HCT116 (cell line): Measurements from ENCODE around the gene TMEM150A. TPM values are rescaled to one million over a fixed set of nuclear protein-coding genes. Genes with fewer than 3 reads are reported as not detected.

Source experiments
- ATAC-seq: fragments of 200-7000 bp; cut with Tn5 transposase; 2 replicates; pipeline ENCODE4 v1.9.1; 2020; ENCODE audit warnings: mild to moderate bottlenecking, moderate library complexity
- BruUV-seq: library from RNA; stranded (reverse); fragments of 400-500 nt; replicated peaks from 2 replicates; lab custom pipeline; 2021; lab: Mats Ljungman, UMichigan
- CTCF ChIA-PET: fragments of 300-600 bp; sonication (Branson Sonifier 250); formaldehyde crosslinking; loops from one replicate; lab custom pipeline; 2021; ENCODE audit warnings: antibody characterized with exemption; lab: Charles Lee
- POLR2A ChIA-PET: fragments of 300-600, 350-600 bp; sonication (Branson Sonifier 250); formaldehyde crosslinking; loops from one replicate; lab custom pipeline; 2021; ENCODE audit warnings: antibody characterized with exemption; lab: Charles Lee
- RAD21 ChIA-PET, 2 experiments: fragments of 300-600 bp; sonication (Branson Sonifier 250); formaldehyde crosslinking; loops; one replicate each; lab custom pipeline; 2023; ENCODE audit warnings: low total read pairs in 2 of 2; ENCODE audit not compliant: uncharacterized antibody in 2 of 2, unreplicated experiment in 2 of 2, low non-redundant PET in 1 of 2; lab: Charles Lee
- DNase-seq: peaks from one replicate; pipeline ENCODE4 v3.0.0-alpha.2; 2010; ENCODE audit warnings: low read depth, low spot score
- H2AFZ ChIP-seq: fragments of 200-600 bp; shearing (Covaris generic), sonication (generic); 2 replicates; pipeline ENCODE4 v1.6.1; 2017; ENCODE audit warnings: low read depth, mixed run types, mixed read lengths, antibody characterized with exemption, low read length; ENCODE audit not compliant: poor library complexity, severe bottlenecking
- H3K27ac ChIP-seq: 2 replicates; pipeline ENCODE4 v1.5.1; 2012; ENCODE audit warnings: low read depth, low read length
- H3K27me3 ChIP-seq: fragments of 200-600 bp; sonication (generic); 2 replicates; pipeline ENCODE4 v1.6.1; 2016; ENCODE audit warnings: mixed run types, low read length, mixed read lengths; ENCODE audit not compliant: insufficient read depth
- H3K36me3 ChIP-seq, 2 experiments: fragments of 200-500 bp in 1 of 2; fragments of 200-600 bp in 1 of 2; sonication (Bioruptor generic) in 1 of 2; sonication (generic) in 1 of 2; 2 replicates each; pipeline versions ENCODE4 v1.5.1 to v1.6.1; 2014 to 2016; ENCODE audit warnings: low read length in 2 of 2, inconsistent platforms in 1 of 2, mixed read lengths in 1 of 2, mixed run types in 1 of 2; ENCODE audit not compliant: insufficient read depth in 2 of 2, control insufficient read depth in 1 of 2
- H3K4me1 ChIP-seq, 2 experiments: fragments of 200-600 bp in 1 of 2; sonication (generic) in 1 of 2; 2 replicates each; pipeline versions ENCODE4 v1.5.1 to v1.6.1; 2012 to 2017; ENCODE audit warnings: low read length in 2 of 2, inconsistent platforms in 1 of 2, mild to moderate bottlenecking in 1 of 2, mixed read lengths in 1 of 2, mixed run types in 1 of 2, moderate library complexity in 1 of 2; ENCODE audit not compliant: insufficient read depth in 2 of 2, control insufficient read depth in 1 of 2
- H3K4me2 ChIP-seq: fragments of 200-600 bp; sonication (generic); 2 replicates; pipeline ENCODE4 v1.6.1; 2017; ENCODE audit warnings: mixed run types, low read length, mixed read lengths
- H3K4me3 ChIP-seq, 2 experiments: fragments of 200-600 bp in 1 of 2; sonication (generic) in 1 of 2; replicated peaks in 1 of 2; 2 replicates each; pipeline ENCODE4 v1.5.1; 2011 to 2016; ENCODE audit warnings: low read length in 2 of 2, control low read depth in 1 of 2, low read depth in 1 of 2, mild to moderate bottlenecking in 1 of 2, mixed read lengths in 1 of 2, mixed run types in 1 of 2
- H3K79me2 ChIP-seq: fragments of 200-600 bp; sonication (generic); 2 replicates; pipeline ENCODE4 v1.6.1; 2017; ENCODE audit warnings: mild to moderate bottlenecking, mixed run types, low read length, moderate library complexity, mixed read lengths; ENCODE audit not compliant: insufficient read depth
- H3K9ac ChIP-seq: fragments of 200-600 bp; sonication (generic); 2 replicates; pipeline ENCODE4 v1.6.1; 2016; ENCODE audit warnings: low read length, mixed read lengths
- H3K9me2 ChIP-seq: fragments of 200-600 bp; sonication (generic), shearing (Covaris generic); 2 replicates; pipeline ENCODE4 v1.6.1; 2017; ENCODE audit warnings: mixed run types, mild to moderate bottlenecking, moderate library complexity; ENCODE audit not compliant: insufficient read depth
- H3K9me3 ChIP-seq, 2 experiments: fragments of 200-500 bp in 1 of 2; fragments of 200-600 bp in 1 of 2; sonication (Bioruptor generic) in 1 of 2; sonication (generic) in 1 of 2; 2 replicates each; pipeline ENCODE4 v1.6.1; 2014 to 2017; ENCODE audit warnings: low read length in 2 of 2, mixed read lengths in 2 of 2, inconsistent platforms in 1 of 2, low read depth in 1 of 2, mild to moderate bottlenecking in 1 of 2, mixed run types in 1 of 2, moderate library complexity in 1 of 2; ENCODE audit not compliant: control insufficient read depth in 1 of 2, insufficient read depth in 1 of 2
- H4K20me1 ChIP-seq: fragments of 200-600 bp; sonication (generic), shearing (Covaris generic); 2 replicates; pipeline ENCODE4 v1.6.1; 2017; ENCODE audit warnings: mixed run types, mild to moderate bottlenecking, moderate library complexity; ENCODE audit not compliant: insufficient read depth
- ATF3 ChIP-seq: IDR thresholded peaks from 2 replicates; pipeline ENCODE4 v1.6.1; 2012
- CBX3 ChIP-seq: IDR thresholded peaks from 2 replicates; pipeline ENCODE4 v1.6.1; 2012; ENCODE audit warnings: low read depth
- EGR1 ChIP-seq: IDR thresholded peaks from 2 replicates; pipeline ENCODE4 v1.6.1; 2012; ENCODE audit warnings: low read depth
- EZH2phosphoT487 ChIP-seq: fragments of 200-600 bp; IDR thresholded peaks from 2 replicates; pipeline ENCODE4 v1.6.1; 2018; ENCODE audit warnings: antibody characterized with exemption, borderline replicate concordance
- FOSL1 ChIP-seq: IDR thresholded peaks from 2 replicates; pipeline ENCODE4 v1.6.1; 2012; ENCODE audit warnings: low read depth
- POLR2A ChIP-seq: IDR thresholded peaks from 2 replicates; pipeline ENCODE4 v1.7.0; 2011; ENCODE audit warnings: borderline replicate concordance; ENCODE audit not compliant: insufficient read depth, insufficient read length; ENCODE audit errors: extremely low read depth
- POLR2AphosphoS5 ChIP-seq: IDR thresholded peaks from 2 replicates; pipeline ENCODE4 v1.6.1; 2011; ENCODE audit warnings: mild to moderate bottlenecking, low read depth, low read length, moderate library complexity
- RAD21 ChIP-seq: IDR thresholded peaks from 2 replicates; pipeline ENCODE4 v1.6.1; 2012; ENCODE audit warnings: low read depth, mild to moderate bottlenecking
- SIN3A ChIP-seq: IDR thresholded peaks from 2 replicates; pipeline ENCODE4 v1.6.1; 2012; ENCODE audit warnings: low read depth
- SRF ChIP-seq: IDR thresholded peaks from 2 replicates; pipeline ENCODE4 v1.6.1; 2012; ENCODE audit warnings: low read depth
- TCF7L2 ChIP-seq: IDR thresholded peaks from 2 replicates; pipeline ENCODE4 v1.7.0; 2011; ENCODE audit warnings: borderline replicate concordance, inconsistent platforms; ENCODE audit not compliant: insufficient read depth, insufficient read length; ENCODE audit errors: extremely low read depth
- YY1 ChIP-seq: IDR thresholded peaks from 2 replicates; pipeline ENCODE4 v1.6.1; 2011; ENCODE audit warnings: low read length, low read depth, moderate library complexity, mild to moderate bottlenecking; ENCODE audit not compliant: insufficient replicate concordance; ENCODE audit errors: extremely low read depth
- ZNF274 ChIP-seq: fragments of 200-500 bp; sonication (Bioruptor generic); IDR thresholded peaks from 2 replicates; pipeline ENCODE4 v1.6.1; 2014; ENCODE audit warnings: mild to moderate bottlenecking, low read depth, low read length, inconsistent platforms
- intact Hi-C: fragments of 100-400 bp; cut with micrococcal nuclease; formaldehyde crosslinking; loops from 2 replicates; pipeline ENCODE4 v1.10.0; 2022
- total RNA-seq: library from RNA; stranded (reverse); gene quantifications from one replicate; pipeline ENCODE4 v1.2.1, GENCODE V29; 2021; ENCODE audit not compliant: unreplicated experiment
- TF ChIP-seq, protein P1 (sequence below): IDR thresholded peaks from 2 replicates; pipeline ENCODE4 v1.6.1; 2012; ENCODE audit warnings: low read depth

TMEM150A gene
- total RNA-seq, 1 experiment from 2014 or later: 9.9 TPM

GRCh38 chr2:85578243-85579180, 24.0 kb downstream of the TMEM150A start:
- H3K9me3 ChIP-seq: no peaks in the 10 kb centered on the region
- no peak for ATAC-seq
- RAD21 ChIA-PET: no interaction called here
- no peaks in the 10 kb centered on the region for H3K9me2 ChIP-seq
- H3K79me2 ChIP-seq: no peaks in the 10 kb centered on the region
- no peak for TF ChIP-seq FOSL1
- TF ChIP-seq YY1: no peak
- TF ChIP-seq POLR2A: no peak
- TF ChIP-seq CBX3: no peak
- TF ChIP-seq TCF7L2: no peak
- TF ChIP-seq POLR2AphosphoS5: no peak
- no peak for TF ChIP-seq ZNF274
- no peak for TF ChIP-seq EGR1
- TF ChIP-seq SIN3A: no peak
- no peak for TF ChIP-seq SRF
- no peak for TF ChIP-seq ATF3
- TF ChIP-seq RAD21: no peak
- no peak for TF ChIP-seq EZH2phosphoT487
- TF ChIP-seq, protein P1, sequence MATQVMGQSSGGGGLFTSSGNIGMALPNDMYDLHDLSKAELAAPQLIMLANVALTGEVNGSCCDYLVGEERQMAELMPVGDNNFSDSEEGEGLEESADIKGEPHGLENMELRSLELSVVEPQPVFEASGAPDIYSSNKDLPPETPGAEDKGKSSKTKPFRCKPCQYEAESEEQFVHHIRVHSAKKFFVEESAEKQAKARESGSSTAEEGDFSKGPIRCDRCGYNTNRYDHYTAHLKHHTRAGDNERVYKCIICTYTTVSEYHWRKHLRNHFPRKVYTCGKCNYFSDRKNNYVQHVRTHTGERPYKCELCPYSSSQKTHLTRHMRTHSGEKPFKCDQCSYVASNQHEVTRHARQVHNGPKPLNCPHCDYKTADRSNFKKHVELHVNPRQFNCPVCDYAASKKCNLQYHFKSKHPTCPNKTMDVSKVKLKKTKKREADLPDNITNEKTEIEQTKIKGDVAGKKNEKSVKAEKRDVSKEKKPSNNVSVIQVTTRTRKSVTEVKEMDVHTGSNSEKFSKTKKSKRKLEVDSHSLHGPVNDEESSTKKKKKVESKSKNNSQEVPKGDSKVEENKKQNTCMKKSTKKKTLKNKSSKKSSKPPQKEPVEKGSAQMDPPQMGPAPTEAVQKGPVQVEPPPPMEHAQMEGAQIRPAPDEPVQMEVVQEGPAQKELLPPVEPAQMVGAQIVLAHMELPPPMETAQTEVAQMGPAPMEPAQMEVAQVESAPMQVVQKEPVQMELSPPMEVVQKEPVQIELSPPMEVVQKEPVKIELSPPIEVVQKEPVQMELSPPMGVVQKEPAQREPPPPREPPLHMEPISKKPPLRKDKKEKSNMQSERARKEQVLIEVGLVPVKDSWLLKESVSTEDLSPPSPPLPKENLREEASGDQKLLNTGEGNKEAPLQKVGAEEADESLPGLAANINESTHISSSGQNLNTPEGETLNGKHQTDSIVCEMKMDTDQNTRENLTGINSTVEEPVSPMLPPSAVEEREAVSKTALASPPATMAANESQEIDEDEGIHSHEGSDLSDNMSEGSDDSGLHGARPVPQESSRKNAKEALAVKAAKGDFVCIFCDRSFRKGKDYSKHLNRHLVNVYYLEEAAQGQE: no peak
- TF ChIP-seq, all 23 proteins: peak for 0
- DNase-seq: no peak
- Histone ChIP-seq H3K4me3 (peak overlapping the region; percentile 67 to 86), H2AFZ (no peak overlapping the region), H3K27ac (peak overlapping the region; percentile 43), H3K4me1 (peaks cover 18 to 26% of the 10 kb centered on the region in 2 experiments), H4K20me1 (no peaks in the 10 kb centered on the region), H3K4me2 (peak overlapping the region; percentile 81), H3K27me3 (no peaks in the 10 kb centered on the region), H3K36me3 (peaks cover 0 to 4% of the 10 kb centered on the region in 2 experiments; a peak in 2 of 4 replicates), H3K9ac (peak overlapping the region; percentile 65)
- intact Hi-C loops: no loop called here
- CTCF ChIA-PET: interaction anchor here (1.4 kb wide), 1 partner anchor 26 kb away, joined by 7 read pairs; no protein-coding TSS in a partner anchor
- POLR2A ChIA-PET: interaction anchor here (0.7 to 2.1 kb wide), 4 partner anchors 9 to 632 kb away, joined by 3 to 9 read pairs (median 3); partner anchors contain the start of gene MAT2A
- no TSS peak for BruUV-seq
